Lung (tissue), 12 donors: ENCODE results near the gene GJB3. TPM values are rescaled to one million over a fixed set of nuclear protein-coding genes. Genes with fewer than 3 reads are reported as not detected.

Experiments
- ATAC-seq: fragments of 200-7000 bp; cut with Tn5 transposase; one replicate; pipeline ENCODE4 v1.9.1; 2020; ENCODE audit warnings: moderate number of reproducible peaks; ENCODE audit not compliant: insufficient read depth, low FRiP score
- DNase-seq, 3 donors: peaks; one replicate each; pipeline ENCODE4 v3.0.0-alpha.2; 2013 to 2017
- H3K27ac ChIP-seq, 2 donors: one replicate each; pipeline ENCODE4 v1.5.1; 2013; ENCODE audit warnings: mild to moderate bottlenecking in 2 of 2, moderate library complexity in 2 of 2, control low read depth in 1 of 2, inconsistent platforms in 1 of 2, low read depth in 1 of 2, low read length in 1 of 2
- H3K27me3 ChIP-seq, 3 donors: one replicate each; pipeline ENCODE4 v1.5.1; 2013; ENCODE audit warnings: low read length in 2 of 3; ENCODE audit not compliant: control insufficient read depth in 3 of 3, insufficient read depth in 3 of 3
- H3K36me3 ChIP-seq, 4 donors: one replicate each; pipeline ENCODE4 v1.5.1; 2013; ENCODE audit warnings: low read length in 4 of 4, mild to moderate bottlenecking in 1 of 4, moderate library complexity in 1 of 4; ENCODE audit not compliant: control insufficient read depth in 4 of 4, insufficient read depth in 4 of 4
- H3K4me1 ChIP-seq, 5 donors: one replicate each; pipeline ENCODE4 v1.5.1; 2013; ENCODE audit warnings: low read length in 5 of 5, mild to moderate bottlenecking in 2 of 5, moderate library complexity in 1 of 5; ENCODE audit not compliant: control insufficient read depth in 5 of 5, insufficient read depth in 5 of 5
- H3K4me3 ChIP-seq: one replicate; pipeline ENCODE4 v1.5.1; 2013; ENCODE audit warnings: mild to moderate bottlenecking, control low read depth, moderate library complexity
- H3K9ac ChIP-seq, 2 donors: one replicate each; pipeline ENCODE4 v1.5.1; 2013; ENCODE audit warnings: low read length in 2 of 2, control low read depth in 1 of 2; ENCODE audit not compliant: insufficient read depth in 1 of 2
- H3K9me3 ChIP-seq, 4 donors: one replicate each; pipeline ENCODE4 v1.5.1; 2013; ENCODE audit warnings: low read length in 3 of 4, mild to moderate bottlenecking in 1 of 4, moderate library complexity in 1 of 4; ENCODE audit not compliant: control insufficient read depth in 4 of 4, insufficient read depth in 3 of 4
- WGBS, 2 donors: extraction: QIAGEN DNeasy Blood & Tissue Kit; methylation state at CpG; one replicate each; pipeline ENCODE4 v1.1.7; 2013; 5-methylcytosine and 5-hydroxymethylcytosine counted together
- polyA plus RNA-seq, 2 donors: library from polyadenylated mRNA; stranded (reverse); fragments of 200-250 nt; gene quantifications; one replicate each; pipeline ENCODE4 v1.2.1, GENCODE V29; 2013
- total RNA-seq, 2 donors: library from RNA; depleted of rRNA in 1 of 2; stranded (reverse); fragments of >200 nt in 1 of 2; gene quantifications; one replicate each; pipeline ENCODE4 v1.2.1, GENCODE V29; 2014 to 2021
- TF ChIP-seq, protein P1 (sequence below): IDR thresholded peaks from 2 replicates; pipeline ENCODE4 v1.5.1; 2012; ENCODE audit warnings: mild to moderate bottlenecking; ENCODE audit errors: control extremely low read depth, extremely low read depth
- donor health status: control.
- donor health status: control.
- donor health status: Bipolar disorder and iron deficiency.
- donor health status: healthy.
- donor health status: DM: yes; HTN: yes; CAD: no.

Gene GJB3
- total and polyA plus RNA-seq, 4 donors: 0.51 to 2.5 (median 0.65) TPM

- peaks cover 0 to 12% (median 0%) of the 10 kb centered on the region in 5 donors for H3K4me1 ChIP-seq
- H3K27ac ChIP-seq: no peak overlapping the region
- H3K27me3 ChIP-seq: peaks cover 0 to 29% (median 23%) of the 10 kb centered on the region in 3 donors
- no peak overlapping the region for H3K4me3 ChIP-seq
- DNase-seq (no peak), ATAC-seq (no peak)
- no peaks in the 10 kb centered on the region for H3K36me3 ChIP-seq
- no peaks in the 10 kb centered on the region for H3K9me3 ChIP-seq
- TF ChIP-seq, protein P1, sequence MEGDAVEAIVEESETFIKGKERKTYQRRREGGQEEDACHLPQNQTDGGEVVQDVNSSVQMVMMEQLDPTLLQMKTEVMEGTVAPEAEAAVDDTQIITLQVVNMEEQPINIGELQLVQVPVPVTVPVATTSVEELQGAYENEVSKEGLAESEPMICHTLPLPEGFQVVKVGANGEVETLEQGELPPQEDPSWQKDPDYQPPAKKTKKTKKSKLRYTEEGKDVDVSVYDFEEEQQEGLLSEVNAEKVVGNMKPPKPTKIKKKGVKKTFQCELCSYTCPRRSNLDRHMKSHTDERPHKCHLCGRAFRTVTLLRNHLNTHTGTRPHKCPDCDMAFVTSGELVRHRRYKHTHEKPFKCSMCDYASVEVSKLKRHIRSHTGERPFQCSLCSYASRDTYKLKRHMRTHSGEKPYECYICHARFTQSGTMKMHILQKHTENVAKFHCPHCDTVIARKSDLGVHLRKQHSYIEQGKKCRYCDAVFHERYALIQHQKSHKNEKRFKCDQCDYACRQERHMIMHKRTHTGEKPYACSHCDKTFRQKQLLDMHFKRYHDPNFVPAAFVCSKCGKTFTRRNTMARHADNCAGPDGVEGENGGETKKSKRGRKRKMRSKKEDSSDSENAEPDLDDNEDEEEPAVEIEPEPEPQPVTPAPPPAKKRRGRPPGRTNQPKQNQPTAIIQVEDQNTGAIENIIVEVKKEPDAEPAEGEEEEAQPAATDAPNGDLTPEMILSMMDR: no peak
- 86 to 89% methylated on average over 25 to 28 of the region's 28 CpGs for WGBS, 2 donors
- H3K9ac ChIP-seq: no peak overlapping the region
These were observed 3.8 kb downstream of the GJB3 start for GRCh38 chr1:34784751-34785221.

DNA sequence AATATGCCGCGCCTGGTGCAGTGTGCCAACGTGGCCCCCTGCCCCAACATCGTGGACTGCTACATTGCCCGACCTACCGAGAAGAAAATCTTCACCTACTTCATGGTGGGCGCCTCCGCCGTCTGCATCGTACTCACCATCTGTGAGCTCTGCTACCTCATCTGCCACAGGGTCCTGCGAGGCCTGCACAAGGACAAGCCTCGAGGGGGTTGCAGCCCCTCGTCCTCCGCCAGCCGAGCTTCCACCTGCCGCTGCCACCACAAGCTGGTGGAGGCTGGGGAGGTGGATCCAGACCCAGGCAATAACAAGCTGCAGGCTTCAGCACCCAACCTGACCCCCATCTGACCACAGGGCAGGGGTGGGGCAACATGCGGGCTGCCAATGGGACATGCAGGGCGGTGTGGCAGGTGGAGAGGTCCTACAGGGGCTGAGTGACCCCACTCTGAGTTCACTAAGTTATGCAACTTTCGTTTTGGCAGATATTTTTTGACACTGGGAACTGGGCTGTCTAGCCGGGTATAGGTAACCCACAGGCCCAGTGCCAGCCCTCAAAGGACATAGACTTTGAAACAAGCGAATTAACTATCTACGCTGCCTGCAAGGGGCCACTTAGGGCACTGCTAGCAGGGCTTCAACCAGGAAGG is 4.3 kb downstream of the GJB3 start:
- no peak overlapping the region for H3K27ac ChIP-seq
- no peak for ATAC-seq
- WGBS, 2 donors: 83 to 84% methylated on average over 22 of the region's 22 CpGs
- DNase-seq: no peak
- H3K27me3 ChIP-seq: peaks cover 0 to 24% (median 17%) of the 10 kb centered on the region in 3 donors
- H3K4me3 ChIP-seq: no peak overlapping the region
- no peaks in the 10 kb centered on the region for H3K9me3 ChIP-seq
- H3K4me1 ChIP-seq: peaks cover 0 to 12% (median 0%) of the 10 kb centered on the region in 5 donors
- H3K36me3 ChIP-seq: no peaks in the 10 kb centered on the region
- H3K9ac ChIP-seq: no peak overlapping the region
- TF ChIP-seq, protein P1: no peak

GRCh38 chr1:34785875-34786470 is 5.0 kb downstream of the GJB3 start:
- no peak for DNase-seq
- TF ChIP-seq, protein P1: no peak

More at GRCh38 chr1:34785875-34786470, 5.0 kb downstream of the GJB3 start:
- H3K4me1 ChIP-seq: peaks cover 0 to 12% (median 0%) of the 10 kb centered on the region in 5 donors
- peaks cover 0 to 19% (median 11%) of the 10 kb centered on the region in 3 donors for H3K27me3 ChIP-seq
- no peak overlapping the region for H3K4me3 ChIP-seq
- no peaks in the 10 kb centered on the region for H3K9me3 ChIP-seq
- no peak for ATAC-seq
- 67 to 75% methylated on average over 4 of the region's 4 CpGs for WGBS, 2 donors
- H3K27ac ChIP-seq: no peak overlapping the region
- H3K36me3 ChIP-seq: no peaks in the 10 kb centered on the region
- H3K9ac ChIP-seq: no peak overlapping the region
